H9 (cell line): Measurements from ENCODE around the gene PHLPP2. TPM values are rescaled to one million over a fixed set of nuclear protein-coding genes. Genes with fewer than 3 reads are reported as not detected.

Source experiments
- DNase-seq: peaks from one replicate; pipeline ENCODE4 v3.0.0-alpha.2; 2017
- H2AFZ ChIP-seq: one replicate; pipeline ENCODE4 v1.6.1; 2013; ENCODE audit warnings: mild to moderate bottlenecking, low read length, control low read depth, moderate library complexity
- H2AK5ac ChIP-seq: 2 replicates; pipeline ENCODE4 v1.6.1; 2013; ENCODE audit warnings: low read length, control low read depth, mixed read lengths; ENCODE audit not compliant: insufficient read length
- H2BK120ac ChIP-seq: one replicate; pipeline ENCODE4 v1.6.1; 2013; ENCODE audit warnings: low read depth, mild to moderate bottlenecking, low read length, control low read depth, inconsistent platforms; ENCODE audit not compliant: poor library complexity, severe bottlenecking
- H2BK12ac ChIP-seq: 2 replicates; pipeline ENCODE4 v1.6.1; 2013; ENCODE audit warnings: low read length, control low read depth, mixed read lengths, low read depth; ENCODE audit not compliant: insufficient read length
- H2BK15ac ChIP-seq: 2 replicates; pipeline ENCODE4 v1.6.1; 2013; ENCODE audit warnings: low read depth, low read length, control low read depth
- H2BK20ac ChIP-seq: one replicate; pipeline ENCODE4 v1.6.1; 2013; ENCODE audit warnings: low read depth, mild to moderate bottlenecking, low read length, control low read depth, inconsistent platforms; ENCODE audit not compliant: poor library complexity, severe bottlenecking
- H2BK5ac ChIP-seq: 2 replicates; pipeline ENCODE4 v1.6.1; 2013; ENCODE audit warnings: low read length, control low read depth, mixed read lengths; ENCODE audit not compliant: insufficient read length
- H3K14ac ChIP-seq: 2 replicates; pipeline ENCODE4 v1.6.1; 2013; ENCODE audit warnings: low read length, control low read depth; ENCODE audit not compliant: insufficient read depth
- H3K18ac ChIP-seq: 2 replicates; pipeline ENCODE4 v1.6.1; 2013; ENCODE audit warnings: low read depth, mild to moderate bottlenecking, mixed read lengths, low read length, control low read depth; ENCODE audit not compliant: insufficient read length
- H3K23ac ChIP-seq: 2 replicates; pipeline ENCODE4 v1.6.1; 2013; ENCODE audit warnings: low read length, control low read depth, mixed read lengths, low read depth; ENCODE audit not compliant: insufficient read length
- H3K23me2 ChIP-seq: 2 replicates; pipeline ENCODE4 v1.6.1; 2013; ENCODE audit warnings: low read depth, mild to moderate bottlenecking, mixed read lengths, low read length, control low read depth; ENCODE audit not compliant: insufficient read length, poor library complexity, severe bottlenecking
- H3K27ac ChIP-seq: 2 replicates; pipeline ENCODE4 v1.5.1; 2013; ENCODE audit warnings: low read length, control low read depth, mixed read lengths, low read depth; ENCODE audit not compliant: insufficient read length
- H3K27me3 ChIP-seq: 2 replicates; pipeline ENCODE4 v1.6.1; 2013; ENCODE audit warnings: low read length, control low read depth, inconsistent platforms; ENCODE audit not compliant: insufficient read depth
- H3K4ac ChIP-seq: 2 replicates; pipeline ENCODE4 v1.6.1; 2013; ENCODE audit warnings: low read depth, mild to moderate bottlenecking, control low read depth, inconsistent platforms, low read length, moderate library complexity
- H3K4me1 ChIP-seq: 2 replicates; pipeline ENCODE4 v1.6.1; 2013; ENCODE audit warnings: low read length, control low read depth, inconsistent platforms; ENCODE audit not compliant: insufficient read depth
- H3K4me2 ChIP-seq: 2 replicates; pipeline ENCODE4 v1.6.1; 2013; ENCODE audit warnings: low read length, control low read depth, mixed read lengths; ENCODE audit not compliant: insufficient read length, insufficient read depth
- H3K56ac ChIP-seq: 2 replicates; pipeline ENCODE4 v1.6.1; 2013; ENCODE audit warnings: low read depth, mild to moderate bottlenecking, mixed read lengths, low read length, control low read depth; ENCODE audit not compliant: insufficient read length
- H3K79me1 ChIP-seq: 2 replicates; pipeline ENCODE4 v1.6.1; 2013; ENCODE audit warnings: low read depth, mild to moderate bottlenecking, moderate library complexity, low read length, control low read depth, inconsistent platforms; ENCODE audit not compliant: insufficient read depth, poor library complexity, severe bottlenecking
- H3K79me2 ChIP-seq: 2 replicates; pipeline ENCODE4 v1.6.1; 2013; ENCODE audit warnings: low read length, control low read depth, inconsistent platforms; ENCODE audit not compliant: insufficient read depth
- H3K9ac ChIP-seq: 2 replicates; pipeline ENCODE4 v1.6.1; 2013; ENCODE audit warnings: low read length, control low read depth, mixed read lengths; ENCODE audit not compliant: insufficient read length; ENCODE audit errors: extremely low read depth
- H3K9me3 ChIP-seq: one replicate; pipeline ENCODE4 v1.6.1; 2013; ENCODE audit warnings: low read depth, low read length, inconsistent platforms; ENCODE audit not compliant: control insufficient read depth
- H3T11ph ChIP-seq: one replicate; pipeline ENCODE4 v1.6.1; 2013; ENCODE audit warnings: mild to moderate bottlenecking, low read length, control low read depth, inconsistent platforms
- H4K20me1 ChIP-seq: one replicate; pipeline ENCODE4 v1.6.1; 2013; ENCODE audit not compliant: control insufficient read depth, insufficient read length, insufficient read depth
- H4K5ac ChIP-seq: 2 replicates; pipeline ENCODE4 v1.6.1; 2013; ENCODE audit warnings: low read depth, mild to moderate bottlenecking, mixed read lengths, low read length, control low read depth; ENCODE audit not compliant: insufficient read length
- H4K8ac ChIP-seq: replicated peaks from 2 replicates; pipeline ENCODE4 v1.6.1; 2013; ENCODE audit warnings: low read length, control low read depth, mixed read lengths, low read depth; ENCODE audit not compliant: insufficient read length
- H4K91ac ChIP-seq: 2 replicates; pipeline ENCODE4 v1.6.1; 2013; ENCODE audit warnings: low read depth, mild to moderate bottlenecking, moderate library complexity, mixed read lengths, low read length, control low read depth; ENCODE audit not compliant: insufficient read length
- H3K27ac Mint-ChIP-seq, 3 experiments: 2 replicates in 2 of 3; 3 replicates in 1 of 3; pipeline ENCODE4 v1.8.0; 2020 to 2021; ENCODE audit warnings: mixed read lengths in 3 of 3, mild to moderate bottlenecking in 1 of 3, moderate library complexity in 1 of 3
- H3K27me3 Mint-ChIP-seq: 2 replicates; pipeline ENCODE4 v1.8.0; 2021; ENCODE audit warnings: low read depth, mild to moderate bottlenecking, moderate library complexity, mixed read lengths
- H3K36me3 Mint-ChIP-seq, 3 experiments: 2 replicates in 2 of 3; 3 replicates in 1 of 3; pipeline ENCODE4 v1.8.0; 2020 to 2021; ENCODE audit warnings: low read depth in 3 of 3, mixed read lengths in 3 of 3; ENCODE audit not compliant: insufficient read depth in 1 of 3
- H3K4me1 Mint-ChIP-seq, 2 experiments: 2 replicates each; pipeline ENCODE4 v1.8.0; 2020; ENCODE audit warnings: mixed read lengths in 2 of 2
- H3K4me3 Mint-ChIP-seq, 2 experiments: 2 replicates in 1 of 2; 3 replicates in 1 of 2; pipeline ENCODE4 v1.8.0; 2020 to 2021; ENCODE audit warnings: mild to moderate bottlenecking in 2 of 2, mixed read lengths in 2 of 2, moderate library complexity in 1 of 2
- H3K9me3 Mint-ChIP-seq, 2 experiments: 2 replicates in 1 of 2; 3 replicates in 1 of 2; pipeline ENCODE4 v1.8.0; 2020; ENCODE audit warnings: mild to moderate bottlenecking in 2 of 2, mixed read lengths in 2 of 2, moderate library complexity in 1 of 2
- WGBS: extraction: QIAGEN DNeasy Blood & Tissue Kit; methylation state at CpG from one replicate; pipeline ENCODE4 v1.1.7; 2013; ENCODE audit warnings: missing lambda C conversion rate, low lambda C conversion rate, mixed read lengths; ENCODE audit not compliant: insufficient read length; ENCODE audit errors: extremely low coverage; 5-methylcytosine and 5-hydroxymethylcytosine counted together
- total RNA-seq: library from RNA; stranded (reverse); gene quantifications from 2 replicates; pipeline ENCODE4 v1.2.1, GENCODE V29; 2021
- TF ChIP-seq, protein P1 (sequence below): fragments of 200-600 bp; sonication (generic); conservative IDR thresholded peaks from 3 replicates; pipeline ENCODE4 v1.8.0; 2021; ENCODE audit warnings: antibody characterized with exemption, mild to moderate bottlenecking

The PHLPP2 gene
- total RNA-seq, 1 experiment from 2014 or later = 23.2 TPM

DNA sequence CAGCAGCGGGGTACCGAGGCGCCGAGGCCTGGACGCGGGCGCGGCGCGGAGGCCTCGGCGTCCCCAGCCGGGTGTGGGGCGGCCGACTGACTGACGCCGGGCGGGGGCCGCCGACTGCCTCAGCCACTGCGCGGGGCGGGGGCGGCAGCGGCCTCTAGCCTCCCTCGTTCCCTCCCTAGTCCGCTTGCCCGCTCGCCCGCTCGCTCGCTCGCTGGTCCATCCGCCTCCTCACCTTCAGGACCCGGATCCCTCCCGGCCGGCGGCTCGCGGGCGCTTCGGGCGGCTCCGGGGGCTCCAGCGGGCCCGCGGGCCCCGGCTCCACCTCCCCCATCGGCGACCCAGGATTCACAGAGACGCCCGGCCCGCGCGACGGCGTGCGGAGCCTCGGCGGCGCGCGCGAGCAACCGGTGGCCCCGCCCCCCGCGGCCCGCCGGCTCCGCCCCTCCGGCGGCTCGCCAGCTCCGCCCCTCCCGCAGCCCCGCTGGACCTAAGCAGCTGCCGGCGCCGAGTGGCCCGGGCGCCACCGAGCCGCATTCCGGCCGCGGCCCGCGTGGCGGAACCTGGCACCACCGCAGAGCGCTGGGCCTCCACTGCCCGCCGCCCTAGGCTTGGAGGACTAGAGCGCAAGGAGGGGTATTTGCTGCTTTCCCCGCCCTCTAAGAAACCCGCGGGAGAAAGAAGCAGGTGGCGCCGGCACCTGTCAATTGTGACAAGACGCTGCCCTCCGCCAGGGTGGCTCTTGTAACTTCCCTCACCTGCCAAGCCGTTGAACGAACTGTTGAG lies 773 bp downstream of the PHLPP2 start:
- H3K9ac ChIP-seq = peak overlapping the region; percentile 72
- H3K23ac ChIP-seq = no peak overlapping the region
- H2AK5ac ChIP-seq = no peak overlapping the region
- no peak overlapping the region for H3K56ac ChIP-seq
- no peak overlapping the region for H2AFZ ChIP-seq
- WGBS = no CpG with 5 or more reads among the region's 104 CpGs
- H2BK5ac ChIP-seq = no peak overlapping the region
- TF ChIP-seq, protein P1, sequence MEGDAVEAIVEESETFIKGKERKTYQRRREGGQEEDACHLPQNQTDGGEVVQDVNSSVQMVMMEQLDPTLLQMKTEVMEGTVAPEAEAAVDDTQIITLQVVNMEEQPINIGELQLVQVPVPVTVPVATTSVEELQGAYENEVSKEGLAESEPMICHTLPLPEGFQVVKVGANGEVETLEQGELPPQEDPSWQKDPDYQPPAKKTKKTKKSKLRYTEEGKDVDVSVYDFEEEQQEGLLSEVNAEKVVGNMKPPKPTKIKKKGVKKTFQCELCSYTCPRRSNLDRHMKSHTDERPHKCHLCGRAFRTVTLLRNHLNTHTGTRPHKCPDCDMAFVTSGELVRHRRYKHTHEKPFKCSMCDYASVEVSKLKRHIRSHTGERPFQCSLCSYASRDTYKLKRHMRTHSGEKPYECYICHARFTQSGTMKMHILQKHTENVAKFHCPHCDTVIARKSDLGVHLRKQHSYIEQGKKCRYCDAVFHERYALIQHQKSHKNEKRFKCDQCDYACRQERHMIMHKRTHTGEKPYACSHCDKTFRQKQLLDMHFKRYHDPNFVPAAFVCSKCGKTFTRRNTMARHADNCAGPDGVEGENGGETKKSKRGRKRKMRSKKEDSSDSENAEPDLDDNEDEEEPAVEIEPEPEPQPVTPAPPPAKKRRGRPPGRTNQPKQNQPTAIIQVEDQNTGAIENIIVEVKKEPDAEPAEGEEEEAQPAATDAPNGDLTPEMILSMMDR = 0 out of 3 replicates have a peak, but pooled peaks have one; percentile 17
- H3K27me3 Mint-ChIP-seq = peaks cover 20% of the 10 kb centered on the region
- no peak overlapping the region for H2BK12ac ChIP-seq
- H3K9me3 Mint-ChIP-seq = no peaks in the 10 kb centered on the region; a peak in 1 of 5 replicates
- peaks cover 20 to 26% of the 10 kb centered on the region in 2 experiments for H3K4me1 Mint-ChIP-seq
- no peaks in the 10 kb centered on the region for H3K27me3 ChIP-seq
- no peaks in the 10 kb centered on the region for H4K20me1 ChIP-seq
- H3K27ac Mint-ChIP-seq = peak overlapping the region in 1 of 3 experiments; percentile 73; a peak in 1 of 7 replicates
- H3K4me1 ChIP-seq = no peaks in the 10 kb centered on the region; the same call in 1 of the 2 replicates
- H3K9me3 ChIP-seq = no peaks in the 10 kb centered on the region
- H3K4me3 Mint-ChIP-seq = peak overlapping the region; percentile 88 to 94
- no peak overlapping the region for H4K91ac ChIP-seq
- no peak overlapping the region for H3K18ac ChIP-seq
- no peak overlapping the region for H3T11ph ChIP-seq
- H4K5ac ChIP-seq = no peak overlapping the region
- peaks cover 3% of the 10 kb centered on the region; the same call in 1 of the 2 replicates for H3K79me2 ChIP-seq
- H3K36me3 Mint-ChIP-seq = peaks cover 0 to 12% (median 0%) of the 10 kb centered on the region in 3 experiments; a peak in 6 of 7 replicates
- H3K4ac ChIP-seq = no peak overlapping the region
- peak overlapping the region; percentile 85 for H3K4me2 ChIP-seq
- peaks cover 3% of the 10 kb centered on the region for H3K79me1 ChIP-seq
- DNase-seq = peak; percentile 79
- peaks cover 3% of the 10 kb centered on the region for H3K23me2 ChIP-seq
- no peak overlapping the region for H2BK120ac ChIP-seq
- H4K8ac ChIP-seq = no peak overlapping the region
- H3K14ac ChIP-seq = peak overlapping the region; percentile 77
- H2BK15ac ChIP-seq = no peak overlapping the region
- no peak overlapping the region for H3K27ac ChIP-seq
- no peak overlapping the region for H2BK20ac ChIP-seq
